Skeletal muscle tissue (tissue), 4 donors: Measurements from ENCODE around the gene GABBR2. TPM values are rescaled to one million over a fixed set of nuclear protein-coding genes. Genes with fewer than 3 reads are reported as not detected.

Experiments
- H3K27ac ChIP-seq: one replicate; pipeline ENCODE4 v1.7.0; 2013; ENCODE audit warnings: mild to moderate bottlenecking, low read depth, low read length, inconsistent platforms
- H3K27me3 ChIP-seq, 3 donors: one replicate each; pipeline ENCODE4 v1.7.0; 2013; ENCODE audit warnings: low read length in 3 of 3; ENCODE audit not compliant: control insufficient read depth in 3 of 3, insufficient read depth in 3 of 3
- H3K36me3 ChIP-seq, 3 donors: one replicate each; pipeline ENCODE4 v1.7.0; 2013; ENCODE audit warnings: low read length in 3 of 3; ENCODE audit not compliant: control insufficient read depth in 3 of 3, insufficient read depth in 3 of 3
- H3K4me1 ChIP-seq, 3 donors: one replicate each; pipeline ENCODE4 v1.7.0; 2013; ENCODE audit warnings: low read length in 3 of 3, mild to moderate bottlenecking in 3 of 3; ENCODE audit not compliant: control insufficient read depth in 3 of 3, insufficient read depth in 3 of 3
- H3K4me3 ChIP-seq, 3 donors: one replicate each; pipeline ENCODE4 v1.7.0; 2013; ENCODE audit warnings: low read length in 3 of 3
- H3K9ac ChIP-seq, 3 donors: one replicate each; pipeline ENCODE4 v1.7.0; 2013; ENCODE audit warnings: low read length in 3 of 3, mild to moderate bottlenecking in 3 of 3, moderate library complexity in 2 of 3, low read depth in 1 of 3
- H3K9me3 ChIP-seq, 3 donors: one replicate each; pipeline ENCODE4 v1.7.0; 2013; ENCODE audit warnings: low read length in 3 of 3; ENCODE audit not compliant: control insufficient read depth in 3 of 3
- total RNA-seq: library from RNA; depleted of rRNA; stranded (reverse); fragments of >200 nt; gene quantifications from one replicate; pipeline ENCODE4 v1.2.3, GENCODE V29; 2014
- donor health status: Osteomylitis.

The GABBR2 gene
- total RNA-seq, 1 donor from 2014 or later = under 0.01 TPM

DNA sequence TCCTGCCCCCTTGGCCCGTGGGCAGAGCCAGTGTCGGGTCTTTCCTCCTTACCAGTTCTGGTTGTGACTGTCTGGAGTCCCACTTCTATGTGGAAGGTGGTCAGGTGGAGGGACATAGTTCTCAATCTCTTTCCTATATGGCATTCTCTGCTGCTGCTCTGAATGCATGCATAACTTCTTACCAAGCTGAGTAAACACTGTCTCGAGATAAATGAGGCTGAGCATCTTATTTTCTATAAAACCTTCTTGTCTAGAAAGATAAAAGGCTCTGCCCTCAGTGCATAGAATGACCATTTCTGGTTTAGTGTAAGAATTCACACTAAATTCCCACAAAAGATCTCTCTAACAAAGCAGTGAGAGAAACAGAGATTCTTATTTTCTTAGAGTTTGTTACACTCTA lies 347.1 kb downstream of the GABBR2 start:
- Histone ChIP-seq H3K4me3 (no peak overlapping the region), H3K27me3 (peaks cover 0 to 22% (median 2%) of the 10 kb centered on the region in 3 donors), H3K27ac (no peak overlapping the region), H3K9ac (no peak overlapping the region), H3K4me1 (no peaks in the 10 kb centered on the region), H3K9me3 (peaks cover 3 to 5% (median 3%) of the 10 kb centered on the region in 3 donors), H3K36me3 (no peaks in the 10 kb centered on the region)

GRCh38 chr9:98360176-98360708 lies 348.5 kb downstream of the GABBR2 start:
- Histone ChIP-seq H3K36me3 (no peaks in the 10 kb centered on the region), H3K9me3 (peaks cover 1 to 4% (median 2%) of the 10 kb centered on the region in 3 donors), H3K9ac (no peak overlapping the region), H3K27ac (no peak overlapping the region), H3K4me1 (no peaks in the 10 kb centered on the region), H3K27me3 (peaks cover 0 to 22% (median 2%) of the 10 kb centered on the region in 3 donors), H3K4me3 (no peak overlapping the region)

- H3K4me1 ChIP-seq = no peaks in the 10 kb centered on the region
These were observed 349.2 kb downstream of the GABBR2 start for GRCh38 chr9:98359569-98359968.

DNA sequence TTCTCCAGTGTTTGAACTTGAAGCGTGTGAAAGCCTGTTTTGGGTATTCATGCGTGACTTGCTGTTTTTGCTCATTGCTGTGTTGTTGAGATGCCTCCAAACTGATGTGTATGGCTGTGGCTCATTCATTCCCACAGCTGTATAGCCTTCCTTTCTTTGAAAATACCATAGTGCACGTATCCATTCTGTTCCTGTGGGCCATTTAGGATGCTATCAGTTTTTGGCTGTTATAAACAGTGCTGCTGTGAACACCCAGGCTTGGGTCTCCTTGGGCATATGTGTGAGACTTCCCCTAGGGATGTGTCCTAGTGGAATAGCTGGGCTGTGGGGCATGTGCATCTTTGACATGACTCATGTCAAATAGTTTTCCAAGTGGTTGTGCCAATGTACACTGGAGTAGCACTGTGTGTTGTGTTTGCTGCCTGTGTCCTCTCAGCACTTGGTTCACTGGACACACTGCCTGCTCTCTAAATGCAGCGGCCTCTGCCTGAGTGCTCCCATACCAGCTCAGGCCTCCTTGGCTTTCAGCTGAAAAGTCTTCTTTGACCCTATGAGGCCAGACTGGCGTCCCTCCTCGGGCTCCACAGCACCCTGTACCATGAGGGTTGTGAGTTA lies 350.7 kb downstream of the GABBR2 start:
- Histone ChIP-seq H3K27me3 (peaks cover 0 to 22% (median 2%) of the 10 kb centered on the region in 3 donors), H3K9me3 (no peaks in the 10 kb centered on the region), H3K9ac (no peak overlapping the region), H3K4me3 (no peak overlapping the region), H3K27ac (no peak overlapping the region), H3K4me1 (no peaks in the 10 kb centered on the region), H3K36me3 (no peaks in the 10 kb centered on the region)

More at GRCh38 chr9:98359569-98359968, 349.2 kb downstream of the GABBR2 start:
- Histone ChIP-seq H3K9me3 (no peaks in the 10 kb centered on the region), H3K9ac (no peak overlapping the region), H3K27me3 (peaks cover 0 to 22% (median 2%) of the 10 kb centered on the region in 3 donors), H3K27ac (no peak overlapping the region), H3K36me3 (no peaks in the 10 kb centered on the region), H3K4me3 (no peak overlapping the region)

GRCh38 chr9:98356953-98357690 lies 351.6 kb downstream of the GABBR2 start:
- Histone ChIP-seq H3K4me1 (no peaks in the 10 kb centered on the region), H3K9me3 (no peaks in the 10 kb centered on the region), H3K9ac (no peak overlapping the region), H3K36me3 (no peaks in the 10 kb centered on the region), H3K27me3 (peaks cover 2 to 21% (median 2%) of the 10 kb centered on the region in 3 donors), H3K27ac (no peak overlapping the region), H3K4me3 (no peak overlapping the region)

- H3K4me1 ChIP-seq = no peaks in the 10 kb centered on the region
- no peak overlapping the region for H3K4me3 ChIP-seq
- H3K27ac ChIP-seq = no peak overlapping the region
- H3K36me3 ChIP-seq = no peaks in the 10 kb centered on the region
- H3K9ac ChIP-seq = no peak overlapping the region
- peaks cover 2 to 20% (median 5%) of the 10 kb centered on the region in 3 donors for H3K27me3 ChIP-seq
- H3K9me3 ChIP-seq = peaks cover 0 to 2% (median 0%) of the 10 kb centered on the region in 3 donors
These were observed 352.4 kb downstream of the GABBR2 start for GRCh38 chr9:98356326-98356725.

GRCh38 chr9:98351370-98351769 lies 357.4 kb downstream of the GABBR2 start:
- H3K9me3 ChIP-seq = peaks cover 0 to 5% (median 0%) of the 10 kb centered on the region in 3 donors
- H3K36me3 ChIP-seq = no peaks in the 10 kb centered on the region
- no peaks in the 10 kb centered on the region for H3K4me1 ChIP-seq
- no peak overlapping the region for H3K4me3 ChIP-seq
- peaks cover 0 to 7% (median 5%) of the 10 kb centered on the region in 3 donors for H3K27me3 ChIP-seq
- H3K27ac ChIP-seq = no peak overlapping the region
- no peak overlapping the region for H3K9ac ChIP-seq

DNA sequence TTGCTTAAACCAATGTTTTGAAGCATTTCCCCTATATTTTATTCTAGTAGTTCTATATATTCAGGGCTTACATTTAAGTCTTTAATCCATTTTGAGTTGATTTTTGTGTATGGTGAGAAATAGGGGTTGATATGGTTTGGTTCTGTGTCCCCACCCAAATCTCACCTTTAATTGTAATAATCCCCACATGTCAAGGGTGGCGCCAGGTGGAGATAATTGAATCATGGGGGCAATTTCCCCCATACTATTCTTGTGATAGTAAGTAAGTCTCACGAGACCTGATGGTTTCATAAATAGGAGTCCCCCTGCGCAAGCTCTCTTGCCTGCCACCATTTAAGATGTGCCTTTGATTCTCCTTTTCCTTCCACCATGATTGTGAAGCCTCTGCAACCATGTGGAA lies 361.1 kb downstream of the GABBR2 start:
- Histone ChIP-seq H3K27me3 (peaks cover 0 to 12% (median 5%) of the 10 kb centered on the region in 3 donors), H3K27ac (no peak overlapping the region), H3K4me1 (no peaks in the 10 kb centered on the region), H3K9ac (no peak overlapping the region), H3K36me3 (no peaks in the 10 kb centered on the region), H3K9me3 (peaks cover 0 to 5% (median 0%) of the 10 kb centered on the region in 3 donors), H3K4me3 (no peak overlapping the region)

- Histone ChIP-seq H3K36me3 (no peaks in the 10 kb centered on the region), H3K4me3 (no peak overlapping the region), H3K27ac (no peak overlapping the region), H3K9me3 (no peaks in the 10 kb centered on the region), H3K9ac (no peak overlapping the region), H3K27me3 (peaks cover 0 to 4% (median 0%) of the 10 kb centered on the region in 3 donors), H3K4me1 (no peaks in the 10 kb centered on the region)
These were observed 363.7 kb downstream of the GABBR2 start for GRCh38 chr9:98345011-98345410.

GRCh38 chr9:98344581-98344980 lies 364.2 kb downstream of the GABBR2 start:
- Histone ChIP-seq H3K4me3 (no peak overlapping the region), H3K9me3 (peaks cover 0 to 3% (median 0%) of the 10 kb centered on the region in 3 donors), H3K27me3 (peaks cover 0 to 4% (median 0%) of the 10 kb centered on the region in 3 donors), H3K36me3 (no peaks in the 10 kb centered on the region), H3K9ac (no peak overlapping the region), H3K27ac (no peak overlapping the region), H3K4me1 (no peaks in the 10 kb centered on the region)
